Measurements from ENCODE around the gene AP3D1.

DNA sequence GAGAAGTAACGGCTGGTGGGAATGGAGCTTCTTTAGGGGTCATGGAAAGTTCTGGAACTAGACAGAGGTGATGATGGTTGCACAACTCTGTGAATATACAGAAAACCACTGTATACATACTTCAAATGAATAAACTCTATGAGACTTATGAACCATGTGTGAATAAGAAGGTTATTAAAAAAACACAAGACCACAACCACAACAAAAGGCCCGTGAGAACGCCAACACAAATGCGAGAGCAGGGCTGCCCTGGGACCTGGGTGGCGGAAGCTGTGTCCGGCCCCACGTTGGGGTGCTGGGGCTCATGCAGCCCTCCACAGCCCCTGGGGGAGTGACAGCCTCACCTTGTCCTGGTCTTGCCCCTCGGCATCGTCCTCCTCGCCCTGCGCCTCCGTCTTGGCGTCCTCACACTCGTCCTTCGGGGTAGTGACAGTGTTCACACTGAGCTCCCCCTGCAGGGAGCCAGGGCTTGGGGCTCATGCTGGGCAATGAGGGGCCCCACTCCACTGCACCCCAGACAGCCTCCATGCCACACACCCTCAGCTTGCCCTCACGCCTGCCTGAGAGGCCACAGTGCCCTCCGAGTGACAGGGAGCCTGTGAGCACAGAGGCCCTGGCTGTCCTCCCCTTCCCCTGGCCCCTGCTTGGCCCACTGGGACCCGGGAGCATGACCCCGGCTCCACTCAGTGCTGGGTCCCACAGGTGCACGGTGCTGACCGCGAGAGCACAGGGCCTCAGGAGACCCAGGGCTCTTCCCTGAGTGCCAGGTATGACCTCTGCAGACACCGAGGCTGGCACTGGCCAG, 38.6 kb downstream of the AP3D1 start:
- no peak for TF ChIP-seq POLR2A (IDR thresholded peaks at IDR 0.05)
- TF ChIP-seq EP300 (IDR thresholded peaks at IDR 0.05) = no peak
- TF ChIP-seq, protein P1, sequence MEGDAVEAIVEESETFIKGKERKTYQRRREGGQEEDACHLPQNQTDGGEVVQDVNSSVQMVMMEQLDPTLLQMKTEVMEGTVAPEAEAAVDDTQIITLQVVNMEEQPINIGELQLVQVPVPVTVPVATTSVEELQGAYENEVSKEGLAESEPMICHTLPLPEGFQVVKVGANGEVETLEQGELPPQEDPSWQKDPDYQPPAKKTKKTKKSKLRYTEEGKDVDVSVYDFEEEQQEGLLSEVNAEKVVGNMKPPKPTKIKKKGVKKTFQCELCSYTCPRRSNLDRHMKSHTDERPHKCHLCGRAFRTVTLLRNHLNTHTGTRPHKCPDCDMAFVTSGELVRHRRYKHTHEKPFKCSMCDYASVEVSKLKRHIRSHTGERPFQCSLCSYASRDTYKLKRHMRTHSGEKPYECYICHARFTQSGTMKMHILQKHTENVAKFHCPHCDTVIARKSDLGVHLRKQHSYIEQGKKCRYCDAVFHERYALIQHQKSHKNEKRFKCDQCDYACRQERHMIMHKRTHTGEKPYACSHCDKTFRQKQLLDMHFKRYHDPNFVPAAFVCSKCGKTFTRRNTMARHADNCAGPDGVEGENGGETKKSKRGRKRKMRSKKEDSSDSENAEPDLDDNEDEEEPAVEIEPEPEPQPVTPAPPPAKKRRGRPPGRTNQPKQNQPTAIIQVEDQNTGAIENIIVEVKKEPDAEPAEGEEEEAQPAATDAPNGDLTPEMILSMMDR (IDR thresholded peaks at IDR 0.05) = no peak

Data from ovary (tissue), 3 donors.